Prostate gland (tissue), 2 donors: ENCODE data around the gene ATE1.

Source experiments
- POLR2A ChIP-seq: fragments of 450-650 bp; IDR thresholded peaks from one replicate; pipeline ENCODE4 v1.6.1; 2016; ENCODE audit warnings: antibody characterized with exemption, mild to moderate bottlenecking
- POLR2AphosphoS5 ChIP-seq: sonication (generic); formaldehyde crosslinking; IDR thresholded peaks from one replicate; pipeline ENCODE4 v1.6.1; 2017; ENCODE audit warnings: antibody characterized with exemption
- TF ChIP-seq, protein P1 (sequence below), 4 experiments: fragments of 200-600 bp in 2 of 4; fragments of 450-650 bp in 2 of 4; sonication (generic) in 2 of 4; IDR thresholded peaks; 1 replicate in 3 of 4; 2 replicates in 1 of 4; pipeline ENCODE4 v1.5.1; 2016 to 2019; ENCODE audit warnings: antibody characterized with exemption in 4 of 4, mild to moderate bottlenecking in 2 of 4, moderate library complexity in 2 of 4

GRCh38 chr10:121854809-121855445 lies 72.9 kb downstream of the ATE1 start:
- TF ChIP-seq, protein P1, sequence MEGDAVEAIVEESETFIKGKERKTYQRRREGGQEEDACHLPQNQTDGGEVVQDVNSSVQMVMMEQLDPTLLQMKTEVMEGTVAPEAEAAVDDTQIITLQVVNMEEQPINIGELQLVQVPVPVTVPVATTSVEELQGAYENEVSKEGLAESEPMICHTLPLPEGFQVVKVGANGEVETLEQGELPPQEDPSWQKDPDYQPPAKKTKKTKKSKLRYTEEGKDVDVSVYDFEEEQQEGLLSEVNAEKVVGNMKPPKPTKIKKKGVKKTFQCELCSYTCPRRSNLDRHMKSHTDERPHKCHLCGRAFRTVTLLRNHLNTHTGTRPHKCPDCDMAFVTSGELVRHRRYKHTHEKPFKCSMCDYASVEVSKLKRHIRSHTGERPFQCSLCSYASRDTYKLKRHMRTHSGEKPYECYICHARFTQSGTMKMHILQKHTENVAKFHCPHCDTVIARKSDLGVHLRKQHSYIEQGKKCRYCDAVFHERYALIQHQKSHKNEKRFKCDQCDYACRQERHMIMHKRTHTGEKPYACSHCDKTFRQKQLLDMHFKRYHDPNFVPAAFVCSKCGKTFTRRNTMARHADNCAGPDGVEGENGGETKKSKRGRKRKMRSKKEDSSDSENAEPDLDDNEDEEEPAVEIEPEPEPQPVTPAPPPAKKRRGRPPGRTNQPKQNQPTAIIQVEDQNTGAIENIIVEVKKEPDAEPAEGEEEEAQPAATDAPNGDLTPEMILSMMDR (IDR thresholded peaks at IDR 0.05), result no peak
- no peak for TF ChIP-seq POLR2A
- no peak for TF ChIP-seq POLR2AphosphoS5
